Hippocampal formation (tissue), 2 donors: ENCODE results near the gene IFI27L2.
"Not testable (repeated sequence)": the region's sequence is repeated elsewhere in the genome, so short reads cannot be mapped to it uniquely, and the experiment has no call there.

ENCODE experiments used
- DNase-seq, 2 donors: peaks; one replicate each; lab custom pipeline; 2025; lab: John Stamatoyannopoulos, UW

Gene IFI27L2, protein sequence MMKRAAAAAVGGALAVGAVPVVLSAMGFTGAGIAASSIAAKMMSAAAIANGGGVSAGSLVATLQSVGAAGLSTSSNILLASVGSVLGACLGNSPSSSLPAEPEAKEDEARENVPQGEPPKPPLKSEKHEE

DNA sequence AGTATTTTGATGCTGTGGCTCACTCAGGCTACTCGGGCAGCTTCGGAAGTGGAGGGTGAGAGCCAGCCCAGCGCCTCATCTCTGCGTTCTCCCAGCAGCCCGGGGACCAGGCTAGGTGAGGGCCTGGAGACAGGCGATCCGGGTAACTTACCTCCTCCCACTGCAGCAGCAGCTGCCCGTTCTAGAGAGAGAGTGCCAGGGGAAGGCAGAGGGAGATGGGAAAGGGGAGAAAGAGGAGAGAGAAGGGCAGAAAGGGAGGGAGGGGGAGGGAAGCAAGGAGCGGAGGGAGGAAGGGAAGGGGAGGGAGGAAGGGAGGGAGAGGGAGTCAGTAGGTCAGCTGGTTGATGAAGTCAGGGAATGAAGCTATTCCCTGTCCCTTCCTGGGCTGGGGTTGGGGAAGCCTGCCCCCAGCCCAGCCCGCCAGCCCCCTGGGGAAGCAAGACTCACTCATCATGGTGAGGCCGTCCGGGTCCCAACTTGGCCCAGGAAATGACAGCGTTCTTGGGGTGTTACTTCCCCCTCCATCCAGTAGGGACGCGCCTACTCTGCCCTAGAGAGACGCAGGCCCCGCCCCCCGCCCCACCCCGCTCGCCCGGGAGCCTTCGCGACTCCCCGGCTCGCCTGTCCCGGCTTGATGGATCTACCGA is at the start of gene IFI27L2:
IFI27L2 (minus strand) TSS at position 494 of the 647 bp plus-strand sequence; CDS start at position 454, 40 bp downstream.
- peak; percentile 85 to 89 for DNase-seq

DNA sequence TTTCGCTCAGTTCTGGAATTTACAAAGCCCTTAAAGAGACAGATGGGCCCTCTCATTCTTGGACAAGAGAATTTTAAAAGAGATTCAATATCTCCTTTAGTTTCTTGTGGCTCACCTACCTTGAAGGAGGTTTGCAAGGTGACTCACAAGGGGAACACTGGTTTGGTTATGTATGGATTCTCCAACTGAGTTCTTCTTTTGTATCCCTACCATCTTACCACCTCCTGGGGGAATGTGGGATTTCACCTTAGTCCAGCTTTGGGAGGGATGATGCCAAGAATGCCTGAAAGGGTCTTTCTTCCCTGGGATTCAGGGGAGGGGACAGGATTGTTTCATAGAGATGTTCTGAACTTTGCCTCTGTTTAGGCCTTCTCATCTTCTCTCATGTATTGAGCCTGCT is 48.4 kb upstream of the IFI27L2 start:
- DNase-seq: no peak

DNA sequence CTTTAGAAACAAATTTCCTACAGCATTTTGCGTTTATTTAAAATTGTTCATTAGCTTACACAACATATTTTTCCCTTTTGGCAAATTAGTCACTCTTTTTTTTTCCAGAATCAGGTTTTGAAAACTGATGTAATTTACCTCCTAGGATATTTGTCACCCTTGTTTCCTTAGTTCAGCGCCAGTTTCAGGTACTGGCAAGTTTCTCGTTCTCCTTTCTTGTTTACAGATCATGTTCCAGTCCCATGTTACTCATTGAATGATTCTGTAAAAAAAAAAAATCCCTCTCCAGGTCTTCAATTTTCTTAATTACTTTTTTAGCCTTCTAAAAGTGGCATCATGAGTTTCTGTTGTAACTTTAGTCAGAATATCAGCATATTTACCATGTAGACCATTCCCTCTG is 47.4 kb upstream of the IFI27L2 start:
- no peak for DNase-seq

DNA sequence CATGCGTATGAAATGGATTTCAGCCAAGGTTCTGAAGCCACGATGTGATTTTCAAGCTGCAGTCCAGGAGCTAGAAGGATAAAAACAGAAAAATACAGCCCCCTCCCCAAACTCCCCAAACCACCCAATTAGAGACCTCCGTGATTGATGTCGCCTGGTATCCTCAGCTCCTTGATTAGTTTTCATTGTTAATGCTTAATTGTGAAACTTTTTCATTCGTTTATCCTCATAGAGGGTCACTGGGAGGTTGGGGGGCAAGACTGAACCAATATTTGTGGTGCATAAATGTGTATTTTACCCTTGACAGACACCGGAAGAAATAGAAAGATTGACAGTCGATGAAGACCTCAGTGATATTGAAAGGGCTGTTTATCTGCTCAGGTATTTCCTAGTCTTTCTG is 46.3 kb upstream of the IFI27L2 start:
- DNase-seq: no peak

DNA sequence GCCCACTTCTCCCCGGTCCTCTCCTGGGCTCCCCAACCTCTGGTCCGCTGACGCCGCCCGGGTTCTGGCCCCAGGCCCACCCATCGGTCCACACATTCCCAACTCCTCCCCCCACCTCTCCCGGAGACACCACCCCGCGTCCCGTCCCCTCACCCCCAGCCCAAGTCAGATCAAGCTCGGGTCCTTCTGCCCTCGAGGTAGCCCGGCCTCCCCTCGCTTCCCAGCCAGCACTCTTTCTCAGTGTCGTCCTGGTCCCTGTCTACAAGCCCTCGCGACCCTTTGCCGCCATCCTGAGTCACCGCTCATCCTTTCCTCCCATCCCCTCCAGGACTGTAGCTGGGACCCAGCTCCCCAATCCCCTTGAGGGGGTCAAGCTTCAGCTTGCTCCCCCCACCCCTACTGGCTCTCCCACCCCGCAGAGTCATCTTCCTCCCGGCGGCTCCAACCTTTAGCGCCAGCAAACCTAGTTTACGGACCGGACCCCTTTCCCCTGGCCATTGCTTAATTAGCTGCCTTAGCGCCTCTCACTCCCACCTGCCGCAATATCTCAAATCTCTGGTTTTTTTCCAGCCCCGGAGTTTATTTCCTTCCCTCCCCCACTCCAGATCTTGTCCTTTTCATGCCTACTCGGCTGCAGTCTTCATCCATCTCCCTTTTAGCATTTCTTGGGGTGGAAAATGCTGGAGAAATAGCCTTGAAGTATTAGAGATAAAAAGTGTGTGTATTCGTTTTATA is 45.8 kb upstream of the IFI27L2 start:
- DNase-seq: no peak

DNA sequence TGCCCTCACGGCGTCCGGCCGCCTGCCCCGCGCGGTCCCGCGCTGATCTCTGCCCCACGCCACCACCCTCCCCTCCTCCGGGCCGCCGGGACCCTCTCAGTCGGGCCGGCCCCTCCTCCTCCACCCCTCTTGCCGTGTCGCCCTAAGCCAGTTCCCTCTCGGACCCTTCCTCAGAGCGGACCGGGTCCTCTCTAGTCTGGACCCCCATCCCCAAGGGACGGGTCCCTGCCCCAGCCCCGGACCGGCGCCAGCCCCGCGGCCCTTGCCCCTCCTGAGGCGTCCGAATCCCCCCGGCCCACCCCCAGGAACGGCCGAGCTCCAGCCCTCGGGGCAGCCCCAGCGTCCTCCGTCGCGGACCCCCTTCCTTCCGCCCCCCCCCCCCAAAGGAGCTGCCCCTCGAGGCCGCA is 45.2 kb upstream of the IFI27L2 start:
- no peak for DNase-seq

DNA sequence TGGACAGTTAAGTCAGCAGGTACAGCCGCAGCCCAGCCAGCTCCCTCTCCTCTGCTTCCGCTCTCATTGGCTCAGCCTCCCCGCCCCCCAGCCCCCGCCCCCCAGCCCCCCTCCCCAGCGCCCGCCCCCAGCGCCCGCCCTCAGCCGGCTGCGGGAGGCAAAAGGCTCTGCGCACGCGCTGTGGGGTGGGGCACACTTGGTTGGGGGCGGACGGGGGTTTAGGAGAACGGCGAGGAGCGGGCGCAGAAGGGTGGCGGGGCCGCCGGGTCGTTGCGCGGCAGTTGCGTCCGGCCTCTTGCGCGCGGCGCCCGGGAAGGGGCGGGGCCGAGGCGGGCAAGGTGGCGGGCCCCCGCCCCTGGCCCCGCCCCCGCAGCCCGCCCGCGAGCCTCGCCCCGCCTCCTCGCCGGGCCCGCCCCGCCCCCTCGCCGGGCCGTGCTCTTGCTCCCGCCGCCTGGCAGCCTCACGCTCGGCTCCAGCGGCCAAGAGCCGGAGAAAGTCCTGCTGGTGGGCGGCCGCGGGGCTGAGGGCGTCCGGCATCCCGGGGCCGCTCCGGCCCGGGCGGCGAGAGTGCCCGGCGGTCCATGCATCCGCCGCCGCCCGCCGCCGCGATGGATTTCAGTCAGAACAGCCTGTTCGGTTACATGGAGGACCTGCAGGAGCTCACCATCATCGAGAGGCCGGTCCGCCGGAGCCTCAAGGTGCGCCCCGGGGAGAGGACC is 44.6 kb upstream of the IFI27L2 start, which contains the start of gene PPP4R4:
PPP4R4 (plus strand) TSS at position 438 of the 719 bp plus-strand sequence; CDS start at position 582, 144 bp downstream.
- peak; percentile 78 to 83 for DNase-seq

DNA sequence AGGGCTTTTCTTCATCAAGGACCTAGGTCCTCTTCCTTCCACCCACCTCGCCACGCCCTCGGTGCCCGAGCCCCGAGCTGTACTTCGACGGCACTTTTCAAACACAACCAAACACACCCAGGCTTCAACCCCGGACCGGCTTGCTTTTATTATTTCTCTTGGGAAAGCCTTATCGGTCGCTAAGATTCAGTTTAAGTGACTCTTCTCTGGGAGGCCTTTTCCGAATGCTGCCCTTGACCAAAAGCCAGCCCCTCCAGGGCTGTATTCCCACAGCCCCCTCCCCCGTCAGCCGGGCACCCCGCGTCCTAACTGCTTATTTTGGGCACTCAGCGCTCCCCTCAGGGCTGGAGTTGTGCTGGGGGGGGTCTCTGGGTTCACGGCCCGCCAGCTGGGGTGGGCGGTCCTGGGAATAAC is 44.1 kb upstream of the IFI27L2 start:
- no peak for DNase-seq

DNA sequence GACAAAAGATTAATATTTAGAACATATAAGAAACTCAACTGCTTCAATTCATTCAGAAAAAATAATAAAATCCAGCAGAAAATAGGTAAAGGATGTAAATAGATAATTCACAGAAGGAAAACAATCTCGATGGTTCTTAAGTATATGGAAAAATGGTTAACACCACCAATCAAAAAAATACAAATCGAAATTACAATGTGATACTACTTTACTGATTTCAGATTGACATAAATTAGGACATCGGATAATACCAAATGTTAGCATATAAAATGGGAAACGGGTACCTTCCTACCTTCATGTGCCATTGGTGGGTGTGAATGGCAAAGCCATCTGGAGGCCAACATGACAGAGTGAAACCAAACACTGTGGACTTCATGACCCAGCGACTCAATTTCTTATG is 43.1 kb upstream of the IFI27L2 start:
- no peak for DNase-seq

DNA sequence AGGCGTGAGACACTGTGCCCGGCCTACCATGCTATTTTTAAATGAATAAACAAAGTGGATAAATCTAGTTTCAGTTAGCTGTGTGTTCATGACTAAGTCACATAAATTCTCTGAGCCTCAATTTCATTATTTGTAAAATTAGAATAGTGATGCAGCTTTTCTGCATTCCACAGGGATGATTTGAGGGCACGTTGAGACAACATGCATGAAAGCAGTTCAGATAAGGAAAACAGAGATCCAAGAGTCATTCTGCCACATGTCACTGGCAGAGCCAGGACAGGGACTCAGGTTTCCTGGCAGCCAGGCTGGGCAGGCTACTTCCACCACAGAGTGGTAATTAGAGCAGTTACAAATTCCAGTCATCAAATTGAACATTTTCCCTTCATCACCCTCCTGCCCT is 41.8 kb upstream of the IFI27L2 start:
- no peak for DNase-seq

DNA sequence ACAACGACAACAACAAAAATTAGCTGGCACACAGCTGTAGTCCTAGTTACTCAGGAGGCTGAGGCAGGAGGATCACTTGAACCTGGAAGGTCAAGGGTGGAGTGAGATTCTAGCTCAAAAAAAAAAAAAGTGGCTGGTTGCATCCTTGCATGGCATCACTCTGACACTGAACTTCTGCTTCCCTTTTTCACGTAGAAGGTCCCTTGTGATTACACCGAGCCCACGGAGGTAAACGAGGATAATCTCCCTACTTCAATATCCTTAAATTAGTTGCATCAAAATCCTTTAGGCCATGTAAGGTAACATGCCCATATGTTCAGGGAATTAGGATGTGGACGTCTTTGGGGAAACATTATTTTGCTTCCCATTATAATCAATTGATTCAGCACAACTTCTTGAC is 40.7 kb upstream of the IFI27L2 start:
- no peak for DNase-seq

DNA sequence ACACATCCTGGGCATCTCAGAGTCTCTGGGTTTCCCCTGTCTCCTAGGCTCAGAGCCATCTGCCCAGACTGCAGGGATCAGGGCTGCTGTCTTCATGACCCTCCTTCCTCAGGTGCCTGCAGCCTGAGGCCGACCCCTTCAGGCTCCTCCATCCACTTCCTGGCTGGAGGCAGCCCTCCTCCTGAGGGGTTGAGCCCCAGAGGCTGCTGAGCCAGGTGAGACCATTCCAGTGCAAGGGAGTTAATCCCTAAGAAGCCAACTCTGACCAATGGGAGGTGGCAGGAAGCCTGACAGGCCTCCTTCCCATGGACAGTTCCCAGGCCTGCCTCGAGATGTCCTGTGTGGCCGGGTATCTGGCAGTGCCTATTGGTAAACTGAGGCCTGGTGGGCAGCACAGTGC is 36.3 kb upstream of the IFI27L2 start:
- no peak for DNase-seq

DNA sequence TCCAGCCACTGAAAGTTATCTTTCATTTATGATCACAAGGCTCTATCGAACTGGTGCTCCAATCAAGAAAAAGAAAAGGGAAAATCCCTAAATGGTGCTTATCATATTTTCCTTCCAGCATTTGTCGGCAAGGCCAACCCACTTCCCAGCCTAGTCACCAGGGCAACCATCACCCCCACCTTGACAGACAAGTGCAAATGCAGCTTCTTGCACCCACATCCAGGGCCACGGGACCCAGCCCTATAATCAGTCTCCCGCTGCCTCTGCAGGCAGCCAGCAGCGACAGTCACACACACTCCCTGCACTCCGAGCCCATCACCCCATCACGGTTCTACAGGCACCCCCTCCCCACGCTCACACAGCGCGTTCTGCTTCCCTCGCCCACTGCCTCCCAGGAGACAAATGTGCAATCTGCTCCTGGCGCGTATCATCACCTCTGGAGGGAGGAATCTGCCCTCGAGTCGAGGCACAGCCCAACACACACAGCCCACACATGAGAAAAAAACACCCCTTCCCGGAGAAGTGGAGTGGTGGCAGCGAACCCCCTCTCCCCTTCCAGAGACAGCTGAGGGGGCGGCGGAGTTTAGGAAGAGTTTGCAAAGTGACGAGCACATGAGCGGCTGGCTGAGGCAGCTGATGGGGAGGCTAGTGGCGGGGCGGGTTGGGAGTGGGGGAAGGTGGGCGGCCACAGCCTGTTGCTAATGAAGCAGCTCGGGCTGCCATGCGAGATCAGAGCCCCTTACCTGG is 35.5 kb upstream of the IFI27L2 start:
- DNase-seq: no peak

DNA sequence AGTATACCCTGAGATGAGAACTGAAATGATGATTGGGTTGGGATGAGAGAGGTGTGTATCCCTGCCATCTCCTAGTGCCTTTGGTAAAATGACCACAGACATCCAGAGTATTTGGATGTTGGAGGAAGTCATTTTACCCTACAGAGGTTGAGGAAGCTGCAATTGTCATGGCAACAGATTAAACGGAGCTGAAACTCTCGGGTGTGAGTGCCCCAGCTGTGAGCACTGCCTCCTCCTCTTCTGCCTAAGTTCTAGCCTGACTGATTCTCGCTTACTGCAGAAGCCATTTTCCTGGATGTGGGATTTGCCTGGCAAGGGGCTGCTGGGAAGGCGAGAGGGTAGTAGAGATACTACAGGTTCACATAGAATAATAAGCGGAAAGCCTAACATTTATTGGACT is 34.4 kb upstream of the IFI27L2 start:
- no peak for DNase-seq

DNA sequence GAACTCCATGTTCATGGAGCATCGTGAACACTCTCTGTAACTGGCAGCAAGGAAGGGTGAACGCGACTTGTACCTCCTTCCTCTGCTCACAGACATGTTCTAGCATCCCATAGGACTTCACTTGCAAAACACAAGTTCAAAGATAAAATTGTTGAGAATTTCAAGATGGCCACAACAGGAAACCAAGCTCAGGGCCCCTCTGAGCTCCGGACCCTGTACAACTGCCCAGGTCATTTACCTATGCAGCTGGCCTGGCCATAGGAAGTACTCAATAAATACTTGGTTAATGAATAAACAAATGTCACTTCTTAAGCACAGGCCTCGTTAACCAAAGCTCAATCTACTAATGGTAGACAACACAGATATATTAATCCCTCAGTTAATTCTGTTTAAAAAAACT is 33.1 kb upstream of the IFI27L2 start:
- no peak for DNase-seq

DNA sequence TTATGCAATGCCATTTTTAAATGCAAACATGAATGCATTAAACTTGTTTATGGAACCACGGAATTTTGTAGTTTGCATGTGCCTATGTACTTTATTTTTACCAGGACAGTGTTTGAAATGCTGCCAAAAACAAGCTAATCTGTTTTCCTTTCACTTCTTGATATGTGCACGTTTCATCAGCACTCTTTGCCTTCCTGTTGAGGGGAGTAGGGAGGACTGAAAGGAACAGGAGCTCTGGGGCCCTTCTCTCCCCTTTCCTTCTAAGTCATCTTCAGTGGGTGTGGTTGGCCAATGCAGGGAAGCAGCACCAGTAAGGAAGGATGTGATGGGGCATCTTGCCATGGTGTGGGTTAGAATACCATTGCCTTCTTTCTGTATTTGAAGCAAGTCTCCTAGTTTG is 32.6 kb upstream of the IFI27L2 start:
- no peak for DNase-seq

DNA sequence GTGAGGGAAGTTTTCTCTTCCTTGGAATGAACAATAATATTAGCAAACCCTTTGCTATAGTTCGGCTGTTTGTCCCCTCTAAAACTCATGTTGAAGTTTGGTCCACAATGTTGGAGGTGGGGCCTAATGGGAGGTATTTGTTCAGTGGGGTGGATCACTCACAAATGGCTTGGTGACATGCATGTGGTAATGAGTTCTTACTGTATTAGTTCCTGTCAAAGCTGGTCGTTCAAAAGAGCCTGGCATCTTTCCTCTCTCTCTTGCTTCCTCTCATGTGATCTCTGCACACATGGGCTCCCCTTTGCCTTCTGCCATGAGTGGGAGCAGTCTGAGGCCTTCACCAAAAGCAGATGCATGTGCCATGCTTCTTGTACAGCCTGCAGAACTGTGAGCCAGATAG is 31.7 kb upstream of the IFI27L2 start:
- DNase-seq: no peak

DNA sequence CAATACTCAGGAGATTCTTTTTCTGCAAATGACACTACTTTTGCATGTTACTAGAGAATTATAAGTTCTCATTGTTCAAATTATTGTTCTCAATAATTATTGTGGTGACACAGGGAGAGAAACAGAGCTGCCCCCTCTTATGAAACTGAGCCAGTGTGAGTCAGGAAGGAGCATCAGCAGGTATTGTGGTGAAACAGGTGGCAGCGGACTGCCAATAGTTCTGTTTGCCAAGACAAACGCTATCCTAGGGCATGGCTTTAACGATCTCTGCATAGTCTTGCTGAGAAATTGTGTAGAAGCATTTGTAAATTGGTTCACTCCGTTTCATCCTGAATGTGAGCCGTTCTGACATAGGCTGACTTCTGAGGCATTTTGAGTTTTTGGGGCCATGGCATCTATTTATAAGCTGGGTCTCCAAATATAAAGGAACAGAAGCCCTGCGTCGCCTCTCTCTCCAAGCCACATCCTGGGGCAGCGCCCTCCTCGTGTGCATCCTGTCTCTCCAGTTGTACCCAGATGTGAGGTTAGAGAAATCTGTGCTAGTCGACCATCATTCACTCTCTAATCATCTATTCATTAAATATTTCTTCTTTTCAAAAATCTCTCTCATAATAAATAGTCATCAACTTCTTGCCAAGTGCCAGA is 29.0 kb upstream of the IFI27L2 start:
- DNase-seq: no peak

DNA sequence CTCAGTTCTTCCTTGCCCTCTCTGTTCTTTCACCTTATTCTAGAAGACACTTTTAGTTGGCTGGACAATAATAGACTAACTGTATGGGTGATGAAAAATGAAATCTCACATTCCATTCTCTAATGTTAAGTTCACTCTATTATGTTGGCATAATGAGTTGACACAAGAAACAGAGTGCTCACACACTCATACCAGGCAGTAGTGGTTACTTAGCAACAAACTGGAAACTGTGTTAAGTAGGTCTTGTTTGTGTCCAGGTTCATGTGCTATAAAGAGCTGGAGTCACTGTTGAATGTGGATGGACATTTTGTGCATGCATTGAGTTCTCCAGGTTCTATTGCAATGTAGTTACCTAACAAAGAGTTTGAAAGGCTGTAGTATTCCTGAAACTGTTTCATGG is 27.8 kb upstream of the IFI27L2 start:
- DNase-seq: no peak

DNA sequence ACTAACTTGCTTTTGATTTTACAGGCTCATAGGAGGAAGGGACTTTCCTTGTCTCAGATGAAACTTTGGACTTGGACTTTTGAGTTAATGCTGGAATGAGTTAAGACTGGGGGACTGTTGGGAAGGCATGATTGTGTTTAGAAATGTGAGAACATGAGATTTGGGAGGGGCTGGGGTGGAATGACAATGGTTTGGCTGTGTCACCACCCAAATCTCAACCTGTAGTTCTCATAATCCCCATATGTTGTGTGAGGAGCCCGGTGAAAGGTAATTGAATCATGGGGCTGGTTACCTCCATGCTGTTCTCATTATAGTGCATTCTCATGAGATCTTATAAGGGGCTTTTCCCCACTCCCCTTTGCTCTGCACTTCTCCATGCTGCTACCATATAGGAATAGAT is 26.7 kb upstream of the IFI27L2 start:
- DNase-seq: not testable (repeated sequence)

DNA sequence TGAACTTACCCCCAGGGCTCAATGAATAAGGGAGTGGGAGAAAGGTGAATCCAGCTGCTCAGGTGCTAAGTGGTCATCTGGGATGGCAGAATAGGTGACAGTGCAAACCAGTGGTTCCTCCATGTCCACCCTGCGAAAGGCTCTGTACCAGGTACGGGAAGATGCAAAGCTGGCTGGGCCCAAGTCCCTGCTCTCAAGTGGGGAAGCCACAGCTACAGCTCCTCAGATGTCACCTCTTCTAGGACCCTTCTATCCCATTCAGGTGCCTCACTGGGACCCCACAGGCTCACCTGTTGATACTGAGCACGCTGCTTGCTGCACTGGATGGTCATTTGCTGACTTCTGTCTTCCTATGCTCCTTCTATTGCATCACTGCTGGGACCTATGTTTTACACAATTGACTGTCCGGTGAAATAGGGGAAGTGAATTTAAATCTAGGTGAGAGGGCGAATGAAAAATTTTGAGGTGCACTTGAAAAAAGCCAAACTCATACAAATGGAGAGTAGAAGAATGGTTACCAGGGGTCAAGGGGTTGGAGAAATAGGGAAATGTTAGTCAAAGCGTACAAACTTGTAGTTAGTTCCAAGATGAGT is 24.4 kb upstream of the IFI27L2 start:
- DNase-seq: no peak
